NCI-H1694 treated with DMSO at 0.1 percent for 48 hours (cell line): ENCODE data around the gene PACS2.
A peak's percentile ranks its signal among the peaks of the same experiment; 100 is the strongest.

Experiments used
- DNase-seq: peaks from one replicate; lab custom pipeline; 2025; lab: John Stamatoyannopoulos, UW

Gene PACS2

GRCh38 chr14:105369653-105370040 is 55.1 kb downstream of the PACS2 start:
- no peak for DNase-seq

- no peak for DNase-seq
Measured at GRCh38 chr14:105374389-105374788, 59.8 kb downstream of the PACS2 start.

GRCh38 chr14:105375635-105376057 is 61.1 kb downstream of the PACS2 start:
- no peak for DNase-seq

GRCh38 chr14:105376521-105377440 is 62.2 kb downstream of the PACS2 start:
- peak; percentile 16 for DNase-seq

GRCh38 chr14:105377555-105378182 is 63.1 kb downstream of the PACS2 start:
- DNase-seq, result no peak

GRCh38 chr14:105378199-105378598 is 63.7 kb downstream of the PACS2 start:
- no peak for DNase-seq

GRCh38 chr14:105378873-105379685 is 64.5 kb downstream of the PACS2 start:
- DNase-seq, result no peak

- DNase-seq, result no peak
Measured at GRCh38 chr14:105379946-105380345, 65.4 kb downstream of the PACS2 start.

- no peak for DNase-seq
Measured at GRCh38 chr14:105380756-105381155, 66.2 kb downstream of the PACS2 start.

GRCh38 chr14:105381446-105382342 is 67.1 kb downstream of the PACS2 start:
- no peak for DNase-seq

GRCh38 chr14:105382343-105383082 is 68.0 kb downstream of the PACS2 start:
- DNase-seq, result no peak

GRCh38 chr14:105383083-105383730 is 68.7 kb downstream of the PACS2 start:
- DNase-seq, result no peak

- no peak for DNase-seq
Measured at GRCh38 chr14:105384041-105384557, 69.6 kb downstream of the PACS2 start.

- DNase-seq, result no peak
Measured at GRCh38 chr14:105384605-105385321, 70.2 kb downstream of the PACS2 start.

- DNase-seq, result no peak
Measured at GRCh38 chr14:105385322-105385637, 70.7 kb downstream of the PACS2 start.

GRCh38 chr14:105385698-105386365 is 71.3 kb downstream of the PACS2 start:
- DNase-seq, result no peak

- DNase-seq, result no peak
Measured at GRCh38 chr14:105386581-105387529, 72.3 kb downstream of the PACS2 start.

GRCh38 chr14:105387530-105387922 is 73.0 kb downstream of the PACS2 start:
- DNase-seq, result no peak
